GM06990 (cell line): ENCODE measurements around the gene OR4C6.

Experiments used
- DNase-seq: peaks from one replicate; pipeline ENCODE4 v3.0.0-alpha.2; 2011; ENCODE audit not compliant: insufficient read length; ENCODE audit errors: extremely low read depth
- H3K27me3 ChIP-seq: replicated peaks from 2 replicates; pipeline ENCODE4 v1.6.0; 2011; ENCODE audit warnings: low read length; ENCODE audit not compliant: control insufficient read depth, insufficient read depth
- H3K36me3 ChIP-seq: 2 replicates; pipeline ENCODE4 v1.5.1; 2011; ENCODE audit warnings: low read length; ENCODE audit not compliant: control insufficient read depth, insufficient read depth
- H3K4me3 ChIP-seq: replicated peaks from 2 replicates; pipeline ENCODE4 v1.5.1; 2011; ENCODE audit warnings: low read depth, mild to moderate bottlenecking, control low read depth, low read length
- TF ChIP-seq, protein P1 (sequence below): IDR thresholded peaks from 2 replicates; pipeline ENCODE4 v1.5.1; 2011; ENCODE audit warnings: low read length, control low read depth, mild to moderate bottlenecking, inconsistent platforms; ENCODE audit not compliant: insufficient read depth, poor library complexity, severe bottlenecking

The OR4C6 gene

DNA sequence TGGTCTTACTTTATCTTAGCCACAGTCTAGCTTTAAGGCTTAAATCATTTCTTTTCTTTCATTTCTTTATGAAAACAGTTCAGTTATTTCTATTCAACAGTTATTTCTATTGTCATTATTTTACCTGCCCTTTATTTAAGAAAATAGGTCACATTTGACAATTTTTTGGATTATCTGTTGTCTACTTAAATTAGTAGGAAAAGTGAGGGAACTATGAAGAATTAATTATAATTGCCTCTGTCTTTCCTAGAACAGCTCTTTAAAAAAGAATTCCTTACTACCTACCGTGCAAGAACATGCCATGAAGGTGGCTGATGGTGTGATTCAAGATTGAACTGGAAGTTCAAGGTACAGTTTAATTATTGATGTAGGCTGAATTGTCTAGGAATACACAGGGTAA, at the start of gene OR4C6:
Gene OR4C6 (plus strand): TSS at position 301 of the 400 bp plus-strand sequence. CDS start 2,966 bp downstream, outside the sequence.
- Histone ChIP-seq H3K36me3 (no peaks in the 10 kb centered on the region), H3K27me3 (no peaks in the 10 kb centered on the region), H3K4me3 (no peak within 1 kb of the TSS)
- TF ChIP-seq, protein P1, sequence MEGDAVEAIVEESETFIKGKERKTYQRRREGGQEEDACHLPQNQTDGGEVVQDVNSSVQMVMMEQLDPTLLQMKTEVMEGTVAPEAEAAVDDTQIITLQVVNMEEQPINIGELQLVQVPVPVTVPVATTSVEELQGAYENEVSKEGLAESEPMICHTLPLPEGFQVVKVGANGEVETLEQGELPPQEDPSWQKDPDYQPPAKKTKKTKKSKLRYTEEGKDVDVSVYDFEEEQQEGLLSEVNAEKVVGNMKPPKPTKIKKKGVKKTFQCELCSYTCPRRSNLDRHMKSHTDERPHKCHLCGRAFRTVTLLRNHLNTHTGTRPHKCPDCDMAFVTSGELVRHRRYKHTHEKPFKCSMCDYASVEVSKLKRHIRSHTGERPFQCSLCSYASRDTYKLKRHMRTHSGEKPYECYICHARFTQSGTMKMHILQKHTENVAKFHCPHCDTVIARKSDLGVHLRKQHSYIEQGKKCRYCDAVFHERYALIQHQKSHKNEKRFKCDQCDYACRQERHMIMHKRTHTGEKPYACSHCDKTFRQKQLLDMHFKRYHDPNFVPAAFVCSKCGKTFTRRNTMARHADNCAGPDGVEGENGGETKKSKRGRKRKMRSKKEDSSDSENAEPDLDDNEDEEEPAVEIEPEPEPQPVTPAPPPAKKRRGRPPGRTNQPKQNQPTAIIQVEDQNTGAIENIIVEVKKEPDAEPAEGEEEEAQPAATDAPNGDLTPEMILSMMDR, result no peak
- DNase-seq, result no peak

DNA sequence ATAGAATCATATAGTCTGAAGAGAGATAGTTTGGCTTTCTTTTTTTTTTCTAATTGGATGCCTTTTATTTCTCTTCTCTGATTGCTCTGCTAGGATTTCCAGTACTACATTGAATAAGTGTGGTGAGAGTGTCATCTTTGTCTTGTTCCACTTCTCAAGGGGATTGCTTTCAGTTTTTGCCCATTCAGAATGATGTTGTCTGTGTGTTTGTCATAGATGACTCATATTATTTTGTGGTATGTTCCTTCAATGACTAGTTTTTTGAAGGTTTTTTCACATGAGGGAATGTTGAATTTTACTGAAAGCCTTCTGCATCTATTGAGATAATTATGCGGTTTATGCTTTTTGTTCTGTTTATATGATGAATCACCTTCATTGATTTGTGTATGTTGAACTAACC, 37.5 kb upstream of the OR4C6 start:
- Histone ChIP-seq H3K36me3 (no peaks in the 10 kb centered on the region), H3K4me3 (no peak overlapping the region), H3K27me3 (no peaks in the 10 kb centered on the region)
- TF ChIP-seq, protein P1, result no peak
- DNase-seq, result no peak

DNA sequence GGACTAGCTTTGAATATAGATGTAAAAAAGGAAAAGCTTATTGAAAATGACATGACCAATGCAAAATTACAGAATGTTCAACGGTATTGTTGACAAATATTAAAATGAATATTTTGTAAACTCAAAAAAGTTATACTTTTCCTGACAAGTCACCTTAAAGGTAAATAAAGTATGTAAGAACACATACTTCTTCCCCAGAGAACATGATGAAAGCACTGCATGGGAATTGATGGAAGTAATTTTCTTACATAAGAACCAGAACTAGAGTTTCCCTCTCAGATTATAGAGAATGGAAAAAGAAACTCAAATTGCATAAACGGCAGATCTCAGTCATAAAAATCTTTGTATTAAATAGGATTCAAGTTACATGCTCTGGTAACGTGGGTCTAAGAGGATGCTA, 27.2 kb upstream of the OR4C6 start, which contains the start of gene OR4P4:
Gene OR4P4 (plus strand): TSS at position 301 of the 400 bp plus-strand sequence.
- Histone ChIP-seq H3K36me3 (no peaks in the 10 kb centered on the region), H3K27me3 (no peaks in the 10 kb centered on the region), H3K4me3 (no peak within 1 kb of the TSS)
- TF ChIP-seq, protein P1, result no peak
- no peak for DNase-seq

DNA sequence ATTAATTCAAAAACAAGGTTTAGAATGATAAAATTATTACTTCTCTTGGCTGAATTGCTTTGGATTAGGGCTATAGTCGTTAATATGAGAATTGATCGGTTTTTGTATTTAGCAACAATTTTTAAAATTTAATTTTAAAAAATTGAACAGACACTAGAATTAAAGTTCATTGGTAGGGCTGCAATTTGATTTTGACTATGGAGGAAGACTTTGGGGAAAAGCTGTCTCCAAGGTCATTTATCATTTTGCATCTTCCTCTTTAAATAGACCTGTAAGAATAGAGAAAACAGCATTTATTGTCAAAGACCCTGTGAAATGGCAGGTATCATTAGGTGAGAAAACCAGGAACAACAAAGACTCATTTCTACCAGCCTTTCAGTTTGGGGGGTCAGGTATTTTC, 14.0 kb upstream of the OR4C6 start, which contains the start of gene OR4S2:
Gene OR4S2 (plus strand): TSS at position 301 of the 400 bp plus-strand sequence. CDS start 2,577 bp downstream, outside the sequence.
- TF ChIP-seq, protein P1, result no peak

DNA sequence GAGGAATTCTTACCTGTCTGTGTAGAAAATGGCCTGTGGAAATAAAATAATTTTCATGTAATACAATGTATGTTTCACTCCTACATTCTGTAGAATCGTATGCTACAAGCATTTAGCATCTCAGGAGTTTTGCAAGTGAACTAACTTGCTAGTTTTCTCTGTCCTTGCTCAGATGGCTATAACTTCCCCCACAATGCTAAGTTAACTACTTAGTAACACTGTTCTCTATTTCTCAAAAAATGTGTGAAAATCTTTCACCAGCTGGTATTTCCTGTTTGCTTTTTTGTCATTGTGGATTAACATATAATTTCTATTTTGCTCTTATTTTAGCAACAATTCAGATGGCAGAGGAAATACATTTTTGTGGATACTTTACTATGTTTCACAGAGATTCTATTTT, 9.4 kb upstream of the OR4C6 start:
- Histone ChIP-seq H3K27me3 (no peaks in the 10 kb centered on the region), H3K4me3 (no peak overlapping the region), H3K36me3 (no peaks in the 10 kb centered on the region)
- TF ChIP-seq, protein P1, result no peak
- DNase-seq, result no peak

More for the DNA sequence above, 14.0 kb upstream of the OR4C6 start, which contains the start of gene OR4S2:
- Histone ChIP-seq H3K27me3 (no peaks in the 10 kb centered on the region), H3K36me3 (no peaks in the 10 kb centered on the region), H3K4me3 (no peak within 1 kb of the TSS)
- DNase-seq, result no peak

DNA sequence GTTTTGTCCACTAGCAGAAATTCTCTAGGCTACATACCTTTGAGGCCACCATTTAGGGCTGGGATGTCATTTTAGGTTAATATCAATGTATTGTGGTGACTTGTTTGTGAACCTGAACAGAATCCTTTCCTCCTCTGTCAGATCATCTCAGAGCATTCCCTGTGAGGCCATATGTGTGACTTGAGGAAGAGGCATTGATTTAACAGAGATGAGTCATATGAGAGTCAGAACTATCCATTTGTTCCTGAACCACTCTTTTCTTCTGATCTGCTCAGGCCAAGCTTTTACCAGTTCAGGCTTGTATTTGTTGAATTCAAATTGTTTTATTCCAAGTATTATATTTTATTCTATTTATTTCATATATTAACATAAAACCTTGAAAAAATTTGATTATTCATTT, 6.9 kb upstream of the OR4C6 start:
- H3K36me3 ChIP-seq, result no peaks in the 10 kb centered on the region
- TF ChIP-seq, protein P1, result no peak
- DNase-seq, result no peak
- no peaks in the 10 kb centered on the region for H3K27me3 ChIP-seq
- H3K4me3 ChIP-seq, result no peak overlapping the region
